ENCODE data around the gene UBC.

UBC gene

GRCh38 chr12:124862768-124863415, 51.6 kb downstream of the UBC start (continued):
- TF ChIP-seq TSHZ2 (CRISPR knock-in tag; IDR thresholded peaks at IDR 0.05) (no peak), ZNF8 (CRISPR knock-in tag; IDR thresholded peaks at IDR 0.05) (no peak), OSR1 (CRISPR knock-in tag; IDR thresholded peaks at IDR 0.05) (no peak), CSRNP3 (CRISPR knock-in tag; IDR thresholded peaks at IDR 0.05) (no peak)

DNA sequence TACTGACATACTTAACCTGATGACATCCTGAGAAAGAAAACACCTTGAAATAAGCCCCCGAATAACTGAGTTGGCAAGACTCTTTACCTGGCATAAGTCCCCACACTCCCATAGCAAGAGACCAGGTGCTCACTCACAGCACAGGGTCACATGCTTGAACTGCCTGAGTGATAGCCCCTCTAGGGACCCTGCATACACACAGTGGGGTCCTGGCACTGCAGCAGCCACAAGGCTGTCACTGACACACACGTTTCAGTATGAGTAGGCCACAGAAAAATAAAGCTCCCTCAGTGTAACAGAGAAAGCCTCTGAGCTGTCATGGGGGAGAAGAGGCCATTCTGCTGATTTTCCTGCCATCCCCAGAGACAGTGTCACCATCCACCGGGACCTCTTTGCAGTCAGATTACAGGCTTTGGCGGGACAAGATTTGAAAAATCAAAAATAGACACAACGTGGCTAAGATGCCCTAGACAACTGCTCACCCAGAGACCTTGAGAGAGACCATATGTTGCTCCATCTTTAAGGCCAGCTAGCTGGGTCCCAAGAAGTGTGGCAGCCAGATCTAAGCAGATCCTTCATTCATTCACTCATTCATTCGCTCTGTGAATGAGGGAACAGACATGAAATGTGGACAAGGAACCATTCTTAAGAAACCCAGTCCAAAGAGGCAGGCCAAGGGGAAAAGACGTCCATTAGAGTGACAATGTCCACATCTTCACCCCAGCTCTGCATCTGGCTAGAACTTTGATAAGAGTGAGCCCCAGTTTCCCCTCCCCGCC, 52.4 kb downstream of the UBC start:
- no peak for TF ChIP-seq TCF4 (CRISPR knock-in tag; IDR thresholded peaks at IDR 0.05; ENCODE audit: borderline replicate concordance)
- TF ChIP-seq ZNF565 (CRISPR knock-in tag; conservative IDR thresholded peaks at IDR 0.05; ENCODE audit: low read depth): no peak
- no peak for TF ChIP-seq ESRRG (CRISPR knock-in tag; IDR thresholded peaks at IDR 0.05)
- TF ChIP-seq ZFP30 (CRISPR knock-in tag; IDR thresholded peaks at IDR 0.05): no peak
- TF ChIP-seq CSRNP3 (CRISPR knock-in tag; IDR thresholded peaks at IDR 0.05): no peak
- TF ChIP-seq ZC3H10 (CRISPR knock-in tag; IDR thresholded peaks at IDR 0.05): no peak
- TF ChIP-seq, protein P1, sequence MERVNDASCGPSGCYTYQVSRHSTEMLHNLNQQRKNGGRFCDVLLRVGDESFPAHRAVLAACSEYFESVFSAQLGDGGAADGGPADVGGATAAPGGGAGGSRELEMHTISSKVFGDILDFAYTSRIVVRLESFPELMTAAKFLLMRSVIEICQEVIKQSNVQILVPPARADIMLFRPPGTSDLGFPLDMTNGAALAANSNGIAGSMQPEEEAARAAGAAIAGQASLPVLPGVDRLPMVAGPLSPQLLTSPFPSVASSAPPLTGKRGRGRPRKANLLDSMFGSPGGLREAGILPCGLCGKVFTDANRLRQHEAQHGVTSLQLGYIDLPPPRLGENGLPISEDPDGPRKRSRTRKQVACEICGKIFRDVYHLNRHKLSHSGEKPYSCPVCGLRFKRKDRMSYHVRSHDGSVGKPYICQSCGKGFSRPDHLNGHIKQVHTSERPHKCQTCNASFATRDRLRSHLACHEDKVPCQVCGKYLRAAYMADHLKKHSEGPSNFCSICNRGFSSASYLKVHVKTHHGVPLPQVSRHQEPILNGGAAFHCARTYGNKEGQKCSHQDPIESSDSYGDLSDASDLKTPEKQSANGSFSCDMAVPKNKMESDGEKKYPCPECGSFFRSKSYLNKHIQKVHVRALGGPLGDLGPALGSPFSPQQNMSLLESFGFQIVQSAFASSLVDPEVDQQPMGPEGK (CRISPR knock-in tag; IDR thresholded peaks at IDR 0.05; ENCODE audit: borderline replicate concordance): no peak
- TF ChIP-seq SNAI2 (CRISPR knock-in tag; IDR thresholded peaks at IDR 0.05): no peak
- no peak for TF ChIP-seq OSR1 (CRISPR knock-in tag; IDR thresholded peaks at IDR 0.05)
- TF ChIP-seq POU6F1 (CRISPR knock-in tag; IDR thresholded peaks at IDR 0.05; ENCODE audit: borderline replicate concordance, low read depth): no peak
- no peak for TF ChIP-seq BACH2 (CRISPR knock-in tag; IDR thresholded peaks at IDR 0.05; ENCODE audit: borderline replicate concordance)
- no peak for TF ChIP-seq ARNTL (CRISPR knock-in tag; IDR thresholded peaks at IDR 0.05; ENCODE audit: borderline replicate concordance, low read depth)
- TF ChIP-seq ISL1 (CRISPR knock-in tag; IDR thresholded peaks at IDR 0.05): no peak
- TF ChIP-seq ZFP3 (CRISPR knock-in tag; IDR thresholded peaks at IDR 0.05): no peak
- TF ChIP-seq ZNF70 (CRISPR knock-in tag; IDR thresholded peaks at IDR 0.05): no peak
- no peak for TF ChIP-seq PPARA (CRISPR knock-in tag; IDR thresholded peaks at IDR 0.05; ENCODE audit: borderline replicate concordance)
- no peak for TF ChIP-seq RARB (CRISPR knock-in tag; IDR thresholded peaks at IDR 0.05)
- no peak for ATAC-seq

Measured in SK-N-SH treated with all-trans-retinoic acid at 6 μM for 48 hours (cell line).